GM13976 (cell line): Measurements from ENCODE around the gene S100A7A.

Experiments
- DNase-seq: peaks from one replicate; pipeline ENCODE4 v3.0.0; 2012; ENCODE audit warnings: low spot score
- CTCF ChIP-seq: IDR thresholded peaks from 2 replicates; pipeline ENCODE4 v1.5.1; 2012; ENCODE audit warnings: borderline replicate concordance, mild to moderate bottlenecking; ENCODE audit not compliant: insufficient read depth; ENCODE audit errors: extremely low read depth, missing control alignments, control extremely low read depth
- in situ Hi-C: fragments of 300-500 bp; cut with MboI; formaldehyde crosslinking; loops from one replicate; pipeline ENCODE4 v1.12.0; 2022; ENCODE audit warnings: low sequenced_read_pairs, mixed read lengths, inconsistent platforms; ENCODE audit not compliant: unreplicated experiment

The S100A7A gene

GRCh38 chr1:153437236-153437635 is 20.9 kb downstream of the S100A7A start:
- in situ Hi-C loops = loop anchor here (10.0 kb wide), 1 partner anchor 72 kb away; no protein-coding TSS in a partner anchor

GRCh38 chr1:153438599-153438998 is 22.3 kb downstream of the S100A7A start:
- TF ChIP-seq CTCF = no peak
- DNase-seq = no peak
- in situ Hi-C loops = loop anchor here (10.0 kb wide), 1 partner anchor 74 kb away; no protein-coding TSS in a partner anchor

More at GRCh38 chr1:153437236-153437635, 20.9 kb downstream of the S100A7A start:
- no peak for DNase-seq
- no peak for TF ChIP-seq CTCF

- no peak for DNase-seq
- in situ Hi-C loops = loop anchor here (10.0 kb wide), 1 partner anchor 74 kb away; no protein-coding TSS in a partner anchor
- no peak for TF ChIP-seq CTCF
Observed at GRCh38 chr1:153439273-153439672, 23.0 kb downstream of the S100A7A start.

- no peak for DNase-seq
- in situ Hi-C loops = no loop called here
- no peak for TF ChIP-seq CTCF
Observed at GRCh38 chr1:153441238-153441755, 25.0 kb downstream of the S100A7A start.

GRCh38 chr1:153443486-153443885 is 27.2 kb downstream of the S100A7A start:
- no peak for TF ChIP-seq CTCF
- DNase-seq = no peak
- in situ Hi-C loops = no loop called here

GRCh38 chr1:153444078-153444477 is 27.8 kb downstream of the S100A7A start:
- in situ Hi-C loops = no loop called here
- DNase-seq = no peak
- no peak for TF ChIP-seq CTCF
